Epidermal melanocyte (primary cell): ENCODE measurements around the gene LSM12.

Experiments
- DNase-seq: peaks from one replicate; pipeline ENCODE4 v3.0.0; 2011; ENCODE audit warnings: low spot score; ENCODE audit not compliant: insufficient read length

LSM12 gene

GRCh38 chr17:43988301-43988700, 78.2 kb downstream of the LSM12 start:
- DNase-seq, result no peak

DNA sequence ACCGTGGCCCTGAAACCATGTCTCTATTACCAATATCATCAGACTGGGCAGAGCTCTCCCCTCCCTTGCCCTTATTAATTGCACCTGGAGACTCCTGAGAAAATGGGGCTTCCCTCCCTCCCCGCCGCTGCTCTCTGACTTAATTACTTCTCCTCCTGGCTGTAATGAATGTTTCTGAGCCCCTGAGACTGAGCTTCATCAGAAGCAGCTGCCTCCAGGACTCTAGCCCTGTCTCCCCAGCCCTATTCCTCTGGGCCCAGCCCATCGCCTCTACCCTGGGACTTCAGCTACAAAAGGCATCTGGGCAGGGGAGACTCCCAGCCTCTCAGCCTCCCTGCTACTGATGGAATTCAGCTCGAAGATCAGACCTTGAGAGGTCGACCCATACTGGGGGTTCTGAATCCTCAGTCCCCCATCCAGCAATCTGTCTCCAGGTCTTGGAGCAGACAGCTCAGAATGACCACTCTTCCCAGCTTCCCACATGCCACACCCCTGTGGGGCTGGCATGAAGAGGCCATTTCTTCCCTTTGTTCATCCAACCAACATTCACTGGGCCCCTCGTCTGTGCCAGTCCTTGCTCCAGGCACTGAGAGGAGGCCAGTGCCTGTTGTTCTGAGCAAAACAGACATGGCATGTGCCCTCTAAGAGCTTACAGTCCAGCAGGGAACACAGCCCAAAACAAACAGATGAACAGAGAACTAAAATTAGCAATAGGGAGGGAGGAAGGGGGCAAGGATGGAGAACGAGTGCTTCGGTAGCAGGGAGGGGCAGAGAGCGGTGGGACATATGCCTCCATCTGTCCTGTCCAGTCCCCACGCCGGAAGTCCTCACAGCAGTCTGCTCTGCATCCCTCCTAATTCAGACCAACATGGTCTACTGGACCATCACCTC, 79.1 kb downstream of the LSM12 start:
- no peak for DNase-seq

DNA sequence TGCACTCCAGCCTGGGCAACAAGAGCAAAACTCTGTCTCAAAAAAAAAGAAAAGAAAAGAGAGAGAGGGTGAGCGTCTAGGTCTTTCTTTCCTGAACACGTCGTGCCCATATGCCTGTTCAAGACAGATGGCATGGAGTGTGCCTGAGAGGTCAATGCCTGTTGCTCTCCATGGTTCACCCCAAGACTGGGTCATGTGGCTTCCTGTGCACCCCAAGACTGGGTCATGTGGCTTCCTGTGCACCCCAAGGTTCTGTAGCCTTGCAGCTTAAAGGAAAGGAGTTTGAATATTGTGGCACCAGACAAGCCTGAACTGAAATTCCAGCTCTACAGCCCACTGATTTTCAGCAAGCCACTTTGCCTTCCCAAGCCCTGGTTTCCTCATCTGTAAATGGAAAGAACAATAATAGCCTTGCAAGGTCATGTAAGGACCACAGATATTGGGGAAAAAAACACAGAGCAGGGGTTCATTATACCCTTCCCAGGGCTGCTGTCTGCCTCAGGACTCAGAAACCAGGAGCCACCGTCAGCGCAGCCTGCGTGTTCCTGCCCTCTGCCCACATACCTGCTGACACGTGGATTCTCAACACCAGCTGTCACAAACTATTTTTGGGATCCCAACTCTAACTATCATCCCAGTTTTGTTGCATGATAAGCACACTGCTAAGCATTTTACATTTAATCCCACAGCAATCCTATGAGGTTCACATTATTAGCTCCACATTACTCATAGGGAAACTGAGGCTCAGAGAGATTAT, 80.1 kb downstream of the LSM12 start:
- DNase-seq, result no peak

DNA sequence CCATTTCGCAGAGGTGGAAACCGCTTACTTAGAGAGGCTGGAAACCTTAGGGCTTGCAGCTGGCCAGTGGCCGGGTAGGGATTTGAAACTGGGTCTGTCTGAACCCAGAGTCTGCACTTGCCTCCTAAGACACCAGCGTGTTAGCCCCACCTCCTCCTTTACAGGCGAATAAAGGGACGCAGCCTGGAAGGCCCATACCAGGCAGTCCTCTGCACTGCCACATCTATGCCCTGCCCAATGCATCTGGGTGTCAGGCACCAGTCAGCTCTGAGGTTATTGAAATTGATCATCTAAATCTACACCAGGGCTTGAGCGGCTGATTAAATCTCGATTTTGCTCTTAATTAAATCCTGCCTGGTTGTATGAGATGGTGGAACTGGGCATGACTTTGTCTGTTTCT, 82.0 kb downstream of the LSM12 start:
- DNase-seq, result no peak
